GM19023 (cell line): ENCODE data around the gene PDSS2.
"Not testable (repeated sequence)": the region's sequence is repeated elsewhere in the genome, so short reads cannot be mapped to it uniquely, and the experiment has no call there.

Experiments used
- ATAC-seq: cut with Tn5 transposase; IDR thresholded peaks from one replicate; pipeline ENCODE4 v1.9.1; 2021; ENCODE audit warnings: mild to moderate bottlenecking, moderate library complexity; ENCODE audit not compliant: unreplicated experiment

The PDSS2 gene

DNA sequence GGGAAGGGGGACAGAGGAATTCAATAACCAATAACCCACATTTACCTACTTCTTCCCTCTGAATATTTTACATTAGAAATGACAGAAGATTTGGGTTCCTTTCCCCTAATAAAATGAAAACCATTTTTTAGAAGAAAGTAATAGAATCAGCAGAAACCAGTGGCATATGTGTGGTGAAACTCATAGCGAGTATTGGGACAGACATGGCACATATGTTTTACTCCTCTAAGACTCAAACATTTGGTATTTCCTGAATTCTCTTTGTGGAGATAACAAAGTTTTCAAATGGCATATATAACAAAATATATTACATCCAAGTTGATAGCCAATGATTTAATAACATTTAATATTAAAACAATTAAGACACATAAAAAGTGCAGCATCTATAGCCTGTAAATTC, 331.2 kb downstream of the PDSS2 start:
- ATAC-seq, result no peak

- ATAC-seq, result no peak
These were observed 333.6 kb downstream of the PDSS2 start for GRCh38 chr6:107125771-107126170.

DNA sequence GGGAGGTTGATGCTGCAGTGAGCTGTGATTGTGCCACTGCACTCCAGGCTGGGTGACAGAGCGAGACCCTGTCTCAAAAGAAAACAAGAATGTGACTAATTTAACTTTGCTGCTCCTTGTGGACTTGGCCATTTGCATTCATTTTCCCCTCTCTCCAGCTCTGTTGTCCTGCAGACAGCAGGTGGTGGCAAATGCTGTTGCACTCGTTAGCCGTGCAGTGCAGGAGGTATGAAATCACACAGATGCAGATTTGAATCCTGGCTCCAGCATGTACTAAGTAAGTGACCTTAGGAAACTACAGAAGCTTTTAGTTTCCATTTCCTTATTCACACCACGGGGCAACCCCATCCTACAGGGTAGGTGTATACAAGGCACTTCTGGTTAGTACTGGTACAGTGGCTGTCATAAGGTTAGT, 334.4 kb downstream of the PDSS2 start:
- peak; percentile 78 for ATAC-seq

GRCh38 chr6:107123501-107123900, 335.9 kb downstream of the PDSS2 start:
- ATAC-seq, result no peak

DNA sequence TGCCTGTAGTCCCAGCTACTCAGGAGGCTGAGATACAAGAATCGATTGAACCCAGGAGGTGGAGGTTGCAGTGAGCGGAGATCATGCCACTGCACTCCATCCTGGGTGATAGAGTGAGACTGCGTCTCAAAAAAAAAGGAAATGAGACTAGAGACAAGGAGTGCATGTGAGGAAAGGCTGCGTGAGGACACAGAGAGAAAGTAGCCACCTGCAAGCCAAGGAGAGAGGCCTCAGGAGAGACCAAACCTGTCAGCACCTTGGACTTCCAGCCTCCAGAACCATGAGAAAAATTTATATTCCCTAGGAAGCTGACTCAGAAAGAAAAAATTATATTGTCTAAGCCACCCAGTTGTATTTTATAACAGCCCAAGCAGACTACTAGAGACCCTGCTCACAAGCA, 336.6 kb downstream of the PDSS2 start:
- no peak for ATAC-seq

DNA sequence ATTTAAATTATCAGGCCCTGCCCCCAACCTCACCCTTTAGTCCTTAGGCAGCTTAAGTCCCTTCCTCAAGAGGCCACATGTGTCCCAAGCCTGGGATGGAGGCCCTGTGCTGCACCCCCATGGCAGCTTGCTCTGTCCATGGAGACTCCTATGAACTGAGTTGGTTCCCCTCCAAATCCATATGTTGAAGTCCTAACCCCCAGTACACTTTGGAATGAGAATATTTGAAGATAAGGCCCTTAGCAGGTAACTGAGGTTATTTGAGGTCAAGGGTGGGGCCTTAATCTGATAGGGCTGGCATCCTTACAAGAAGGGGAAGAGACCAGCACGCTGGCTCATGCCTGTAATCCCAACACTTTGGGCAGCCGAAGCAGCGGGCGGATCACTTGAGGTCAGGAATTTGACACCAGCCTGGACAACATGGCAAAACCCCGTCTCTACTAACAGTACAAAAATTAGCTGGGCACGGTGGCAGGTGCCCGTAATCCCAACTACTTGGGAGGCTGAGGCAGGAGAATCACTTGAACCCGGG, 337.3 kb downstream of the PDSS2 start:
- ATAC-seq, result no peak

DNA sequence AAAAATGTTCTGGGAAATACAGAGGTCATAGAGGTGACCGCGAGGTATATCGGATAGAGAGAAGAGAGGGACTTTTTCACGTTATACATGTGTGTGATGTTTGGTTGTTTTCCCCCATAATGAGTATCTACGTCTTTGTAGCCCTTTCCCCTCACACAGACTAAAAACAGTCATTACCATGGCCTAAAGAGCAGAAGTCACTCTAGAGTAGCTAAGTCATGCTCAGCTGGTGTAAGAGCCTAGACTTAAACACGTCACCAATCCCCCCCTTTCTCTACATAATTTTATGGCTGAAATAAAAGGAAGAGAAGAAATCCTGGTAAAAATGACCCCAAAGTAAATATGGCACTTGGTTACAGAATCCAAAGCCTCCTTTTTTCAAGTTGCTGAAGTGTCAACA, 338.1 kb downstream of the PDSS2 start:
- ATAC-seq, result no peak

GRCh38 chr6:107120404-107120803, 339.0 kb downstream of the PDSS2 start:
- no peak for ATAC-seq

- ATAC-seq, result no peak
These were observed 340.4 kb downstream of the PDSS2 start for GRCh38 chr6:107118976-107119375.

GRCh38 chr6:107118540-107118939, 340.8 kb downstream of the PDSS2 start:
- ATAC-seq, result not testable (repeated sequence)

- ATAC-seq, result no peak
These were observed 342.4 kb downstream of the PDSS2 start for GRCh38 chr6:107116931-107117330.

DNA sequence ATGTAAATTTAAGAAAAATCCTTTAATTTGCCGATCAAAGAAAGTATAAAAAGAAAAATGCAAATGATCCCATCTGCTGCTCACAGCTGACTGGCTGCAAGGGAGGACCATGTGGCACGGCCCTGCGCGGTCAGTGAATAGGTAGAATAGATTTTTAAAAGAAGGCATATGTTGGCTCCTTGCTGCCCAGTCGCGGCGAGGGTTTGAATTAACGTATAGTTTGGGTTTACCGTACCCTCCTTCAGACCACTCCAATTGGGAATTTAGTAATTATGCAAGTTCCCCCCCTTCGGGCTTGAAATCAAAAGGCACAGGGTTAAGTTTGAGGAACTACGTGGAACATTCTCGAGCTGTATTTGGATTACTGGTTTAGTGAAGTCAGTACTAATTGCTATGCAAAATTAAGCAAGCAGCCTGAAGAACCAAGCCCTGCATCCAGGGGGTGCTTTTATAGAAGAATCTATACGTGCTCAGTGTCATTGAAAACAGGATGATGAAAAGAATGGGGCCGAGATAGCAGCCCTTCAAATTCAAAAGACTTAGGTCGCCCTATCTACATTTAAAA, 343.0 kb downstream of the PDSS2 start:
- ATAC-seq, result no peak

- no peak for ATAC-seq
These were observed 343.6 kb downstream of the PDSS2 start for GRCh38 chr6:107115695-107116327.

DNA sequence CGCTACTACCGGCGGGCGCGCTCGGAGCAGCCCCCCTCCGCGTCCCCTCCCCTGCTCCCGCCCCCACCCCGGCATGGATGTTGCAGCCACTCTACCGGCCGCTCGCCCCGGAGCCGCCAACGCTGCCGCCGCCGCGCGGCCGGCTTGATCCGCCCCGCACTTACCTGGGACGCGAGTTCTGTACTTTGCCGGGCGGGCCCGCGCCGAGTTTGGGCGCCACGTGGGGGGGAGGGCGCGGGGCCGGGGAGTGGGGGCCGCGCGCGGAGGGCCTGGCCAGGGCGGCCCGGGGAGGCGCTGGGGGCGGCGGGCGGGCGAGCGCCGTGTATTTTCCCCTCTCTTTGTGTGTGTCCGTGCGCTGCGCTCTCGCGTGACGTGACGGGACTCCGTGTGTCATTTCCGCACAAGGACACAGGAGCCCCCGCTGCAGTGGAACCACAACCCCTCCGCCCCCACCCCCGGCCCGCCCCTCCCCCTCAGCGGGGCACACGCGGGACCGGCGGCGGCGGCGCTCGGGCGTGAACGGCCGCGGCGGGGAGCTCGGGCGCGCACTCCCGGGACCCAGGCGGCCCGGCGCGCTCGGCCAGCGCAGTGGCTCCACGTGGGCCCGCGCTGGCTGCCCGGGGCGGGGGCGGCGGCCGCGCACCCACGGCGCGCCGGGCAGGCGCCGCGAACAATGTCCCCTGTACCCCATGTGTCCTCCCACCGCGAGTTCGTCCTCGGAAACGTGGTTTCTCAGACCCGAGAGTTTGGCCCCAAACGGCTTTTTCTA, 344.3 kb downstream of the PDSS2 start, which contains the start of gene BEND3:
Gene BEND3 (minus strand): TSS at position 590 of the 769 bp plus-strand sequence. CDS start 16,230 bp downstream, outside the sequence.
- peak; percentile 22 for ATAC-seq

DNA sequence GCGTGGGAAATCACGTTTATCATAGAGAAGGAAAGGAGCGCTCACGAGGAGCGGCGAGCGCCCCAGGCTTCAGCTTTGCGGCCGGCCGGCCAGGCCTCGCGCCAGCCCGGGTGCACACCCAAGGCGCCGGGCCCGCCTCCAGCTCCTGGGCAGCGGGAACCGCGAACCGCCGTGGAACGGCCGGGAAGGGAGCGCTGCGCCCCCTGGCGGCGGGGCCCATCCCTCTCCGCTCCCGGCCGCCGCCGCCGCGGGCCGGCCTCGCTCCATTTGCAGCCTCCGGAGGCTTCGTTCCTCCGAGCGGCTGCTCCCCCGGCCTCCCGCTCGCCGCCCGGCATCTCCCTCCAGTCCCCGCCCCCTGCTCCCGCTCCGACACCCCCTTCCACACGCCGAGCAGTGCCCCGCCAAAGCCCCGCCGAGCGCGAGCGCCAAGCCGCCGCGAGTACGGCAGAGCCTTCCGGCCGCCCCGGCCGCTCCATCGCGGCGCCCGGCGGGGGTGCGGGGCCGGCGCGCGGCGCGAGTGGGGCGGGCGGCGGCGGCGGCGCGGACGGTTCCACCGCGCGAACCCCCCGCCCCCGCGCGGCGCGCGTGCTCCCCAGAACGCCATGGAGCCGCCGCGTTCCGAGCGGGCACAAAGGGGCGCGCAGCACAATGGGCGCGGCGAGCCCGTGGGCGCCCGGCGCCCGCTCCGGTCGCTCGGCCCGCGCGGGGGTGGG, 345.0 kb downstream of the PDSS2 start:
- peak; percentile 75 for ATAC-seq

GRCh38 chr6:107110200-107110599, 349.2 kb downstream of the PDSS2 start:
- ATAC-seq, result no peak

- ATAC-seq, result no peak
These were observed 351.0 kb downstream of the PDSS2 start for GRCh38 chr6:107108201-107108890.

DNA sequence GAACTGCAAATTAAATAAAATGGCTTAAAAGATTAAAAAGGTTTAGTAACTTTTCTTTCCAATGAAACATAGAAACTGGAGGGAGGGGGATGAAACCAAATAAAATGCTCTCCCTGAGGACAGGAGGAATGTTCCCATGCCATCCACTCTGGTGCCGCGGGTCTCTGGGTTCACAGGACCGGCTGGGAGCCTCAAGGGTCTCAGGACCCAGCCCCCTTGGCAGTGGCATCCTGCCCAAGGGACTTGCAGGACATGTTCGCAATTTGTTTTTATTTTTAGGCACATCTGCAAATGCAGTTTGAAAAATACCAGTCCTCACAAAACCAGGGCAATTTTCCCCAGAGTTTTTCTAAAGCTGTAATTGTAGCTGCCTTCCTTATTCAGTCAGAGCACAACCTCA, 351.6 kb downstream of the PDSS2 start:
- no peak for ATAC-seq

GRCh38 chr6:107106165-107106564, 353.2 kb downstream of the PDSS2 start:
- no peak for ATAC-seq

GRCh38 chr6:107105511-107106116, 353.8 kb downstream of the PDSS2 start:
- ATAC-seq, result no peak
